Fibroblast of skin of left biceps (primary cell): ENCODE results near the gene LGR4.
A peak's percentile ranks its signal among the peaks of the same experiment; 100 is the strongest.

Experiments used
- DNase-seq, 2 experiments: peaks; one replicate each; pipeline ENCODE4 v3.0.0-alpha.2; 2013; ENCODE audit warnings: low read depth in 2 of 2

The LGR4 gene

GRCh38 chr11:27427183-27427980, 45.2 kb downstream of the LGR4 start:
- no peak for DNase-seq

DNA sequence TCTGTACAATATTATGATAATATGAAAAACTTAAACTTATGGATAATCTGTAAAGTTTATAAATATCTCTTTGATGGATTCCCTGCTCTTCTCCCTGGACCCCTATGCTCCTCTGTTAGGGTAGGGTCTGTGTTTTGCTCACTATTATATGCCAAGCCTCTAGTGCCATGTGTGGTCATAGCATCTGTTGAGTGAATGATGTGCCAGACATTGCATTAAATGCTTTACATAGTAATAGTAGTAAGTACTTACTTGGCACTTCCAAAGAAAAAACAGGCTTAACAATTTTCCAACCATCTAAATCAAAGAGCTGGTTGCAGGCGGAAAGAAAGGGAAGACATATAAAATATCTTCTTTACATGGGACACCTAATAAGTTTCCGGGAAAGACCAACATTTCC, 46.8 kb downstream of the LGR4 start:
- no peak for DNase-seq

- DNase-seq: peak; percentile 28 to 43
Observed at GRCh38 chr11:27423125-27423524, 49.5 kb downstream of the LGR4 start.

- no peak for DNase-seq
Observed at GRCh38 chr11:27421819-27422494, 50.6 kb downstream of the LGR4 start.

- DNase-seq: no peak
Observed at GRCh38 chr11:27420722-27421572, 51.6 kb downstream of the LGR4 start.

DNA sequence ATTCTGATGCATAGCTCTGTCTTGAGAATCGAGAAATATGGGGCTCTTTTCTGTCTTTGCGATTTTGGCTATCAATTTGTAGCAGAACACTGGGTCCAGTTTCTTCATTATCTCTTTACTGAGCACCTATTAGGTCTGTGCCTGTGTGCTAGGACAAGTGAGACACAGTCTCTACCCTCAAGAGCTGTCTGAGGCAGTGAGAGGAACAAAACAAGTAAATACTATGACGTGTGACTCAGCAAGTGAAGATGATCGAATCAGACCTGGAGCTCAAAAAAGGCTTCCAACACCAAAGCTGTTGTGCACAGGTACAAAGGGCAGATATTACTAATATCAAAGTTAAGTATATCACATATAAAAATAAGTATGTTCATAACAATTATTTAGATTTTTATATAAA, 52.4 kb downstream of the LGR4 start:
- DNase-seq: no peak

DNA sequence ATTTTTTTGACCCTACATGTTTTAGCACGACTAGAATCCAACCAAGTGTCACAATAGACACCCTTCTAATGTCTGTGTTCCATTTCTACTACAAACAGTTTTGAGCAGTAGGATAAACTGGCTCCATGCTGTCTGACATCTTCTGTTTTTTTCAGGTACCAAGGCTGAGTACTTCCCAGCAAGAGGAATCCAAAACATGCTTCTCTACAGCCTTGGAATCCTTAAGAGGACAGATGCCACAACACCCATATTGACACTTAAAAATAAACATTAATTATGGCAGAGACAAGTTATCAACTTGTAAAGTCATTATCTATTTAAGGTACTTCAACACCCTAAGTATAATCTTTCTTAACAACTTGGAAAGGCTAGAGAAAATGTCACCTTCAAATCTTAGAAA, 54.2 kb downstream of the LGR4 start:
- no peak for DNase-seq

DNA sequence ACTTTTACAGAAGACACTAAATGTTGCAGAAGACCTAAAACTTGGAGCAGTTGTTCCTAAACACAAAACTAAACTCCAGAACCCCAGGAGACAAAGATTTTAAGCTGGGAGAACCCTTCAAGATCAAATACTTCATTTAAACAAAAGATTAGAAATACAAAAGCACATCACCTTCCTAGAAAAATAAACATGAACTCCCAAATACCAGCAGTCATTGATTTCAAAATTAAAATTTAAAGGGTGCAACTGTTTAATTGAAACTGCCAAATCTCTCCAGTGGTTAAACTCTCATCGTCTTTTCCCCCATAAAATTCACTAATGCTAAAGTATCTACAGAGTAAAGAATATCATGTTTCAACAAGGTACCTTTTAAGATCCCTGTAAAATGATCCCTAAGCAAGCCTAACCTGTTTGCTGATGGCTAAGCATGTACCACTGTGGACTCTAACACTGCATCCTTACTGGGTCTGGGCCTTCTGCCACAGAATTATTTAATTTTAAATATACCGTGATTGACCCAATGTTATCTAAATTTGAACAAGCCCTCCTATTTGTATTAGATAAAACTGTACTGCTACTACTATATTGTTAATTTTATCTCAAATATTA, 55.9 kb downstream of the LGR4 start:
- DNase-seq: no peak

- no peak for DNase-seq
Observed at GRCh38 chr11:27414644-27415043, 57.9 kb downstream of the LGR4 start.

- DNase-seq: no peak
Observed at GRCh38 chr11:27413218-27413617, 59.4 kb downstream of the LGR4 start.

DNA sequence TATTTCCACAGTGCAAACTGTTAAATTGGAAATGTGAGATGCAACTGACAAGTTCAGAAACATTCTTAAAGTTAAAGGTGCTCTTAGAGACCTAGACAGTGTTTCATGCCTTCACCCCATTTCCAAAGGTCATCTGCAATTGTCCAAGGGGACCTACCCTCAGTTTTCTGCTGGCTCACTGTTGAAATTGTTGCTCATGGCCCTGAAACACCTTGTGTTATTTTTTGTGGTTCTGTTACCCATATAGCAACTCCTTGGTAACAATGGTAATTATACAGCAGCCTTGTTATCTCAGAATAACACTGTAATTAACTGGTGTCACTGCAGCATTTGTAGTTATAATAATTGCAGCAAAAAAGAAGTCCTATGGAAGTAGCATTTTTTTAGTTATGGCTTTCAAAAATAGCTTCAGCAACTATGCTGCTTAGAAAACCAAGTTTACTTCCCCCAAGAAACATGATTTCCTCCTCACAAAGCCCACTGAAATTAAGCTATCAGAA, 60.3 kb downstream of the LGR4 start:
- no peak for DNase-seq

DNA sequence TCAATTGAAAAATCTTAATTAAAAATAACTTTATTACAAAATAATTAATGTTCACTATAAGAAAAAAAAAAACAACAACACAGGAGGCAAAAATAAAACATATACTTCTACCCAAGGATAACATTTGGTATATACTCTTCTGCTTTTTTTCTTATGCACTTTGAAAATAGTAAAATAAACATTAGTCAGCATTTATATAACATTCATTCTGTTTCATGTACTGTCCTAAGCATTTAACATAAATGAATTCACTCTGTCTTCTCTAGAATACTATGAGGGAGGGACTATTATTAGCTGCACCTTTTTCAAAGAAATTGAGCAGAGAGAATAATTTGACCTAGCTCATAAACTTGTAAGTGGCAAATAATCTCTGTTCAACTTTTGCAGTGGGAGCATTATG, 61.3 kb downstream of the LGR4 start:
- no peak for DNase-seq

DNA sequence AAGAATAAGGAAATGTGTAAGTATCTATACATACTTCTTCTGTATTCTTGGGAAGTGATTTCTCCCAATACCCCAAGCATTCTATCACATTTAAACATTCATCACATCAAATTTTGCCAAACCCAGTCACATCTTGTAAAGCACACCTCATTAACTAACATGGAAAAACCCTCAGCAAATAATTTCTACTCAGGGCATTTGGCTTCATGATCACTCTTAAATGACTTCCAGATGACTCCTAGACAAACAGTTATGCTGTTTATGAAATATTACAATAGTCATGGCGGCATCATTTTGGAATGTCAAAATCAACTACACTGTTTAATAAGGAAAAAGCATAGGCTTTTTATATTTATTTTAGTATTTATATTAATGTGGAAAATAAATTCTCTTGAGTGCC, 62.3 kb downstream of the LGR4 start:
- peak in 1 of 2 experiments; percentile 18 for DNase-seq

GRCh38 chr11:27409742-27410141, 62.8 kb downstream of the LGR4 start:
- no peak for DNase-seq

GRCh38 chr11:27409049-27409448, 63.5 kb downstream of the LGR4 start:
- no peak for DNase-seq

DNA sequence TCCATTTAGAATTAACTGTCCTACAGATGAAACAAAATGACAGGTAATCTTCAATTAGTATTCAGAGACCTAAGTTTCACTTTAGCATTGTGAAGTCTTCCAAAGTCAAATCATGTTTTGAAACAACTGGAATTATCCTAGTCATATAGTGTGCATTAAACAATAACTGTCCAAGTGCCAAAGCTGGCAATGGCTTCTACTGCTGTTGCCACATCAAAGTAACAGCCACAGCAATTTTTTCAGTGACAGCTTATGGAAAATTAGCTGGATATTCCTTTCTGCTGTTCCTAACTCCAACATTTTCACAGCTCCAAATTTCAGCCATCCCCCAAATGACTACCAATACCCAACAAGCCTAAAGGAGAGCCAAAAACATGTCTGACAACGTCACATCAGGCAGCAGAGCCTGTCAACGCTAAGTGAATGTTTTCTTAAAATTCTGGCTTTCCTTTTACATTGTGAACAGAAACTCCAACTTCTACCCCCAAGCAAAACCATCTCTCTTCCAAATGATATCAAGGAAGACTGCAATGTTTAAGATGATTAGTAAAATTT, 64.3 kb downstream of the LGR4 start:
- DNase-seq: no peak

DNA sequence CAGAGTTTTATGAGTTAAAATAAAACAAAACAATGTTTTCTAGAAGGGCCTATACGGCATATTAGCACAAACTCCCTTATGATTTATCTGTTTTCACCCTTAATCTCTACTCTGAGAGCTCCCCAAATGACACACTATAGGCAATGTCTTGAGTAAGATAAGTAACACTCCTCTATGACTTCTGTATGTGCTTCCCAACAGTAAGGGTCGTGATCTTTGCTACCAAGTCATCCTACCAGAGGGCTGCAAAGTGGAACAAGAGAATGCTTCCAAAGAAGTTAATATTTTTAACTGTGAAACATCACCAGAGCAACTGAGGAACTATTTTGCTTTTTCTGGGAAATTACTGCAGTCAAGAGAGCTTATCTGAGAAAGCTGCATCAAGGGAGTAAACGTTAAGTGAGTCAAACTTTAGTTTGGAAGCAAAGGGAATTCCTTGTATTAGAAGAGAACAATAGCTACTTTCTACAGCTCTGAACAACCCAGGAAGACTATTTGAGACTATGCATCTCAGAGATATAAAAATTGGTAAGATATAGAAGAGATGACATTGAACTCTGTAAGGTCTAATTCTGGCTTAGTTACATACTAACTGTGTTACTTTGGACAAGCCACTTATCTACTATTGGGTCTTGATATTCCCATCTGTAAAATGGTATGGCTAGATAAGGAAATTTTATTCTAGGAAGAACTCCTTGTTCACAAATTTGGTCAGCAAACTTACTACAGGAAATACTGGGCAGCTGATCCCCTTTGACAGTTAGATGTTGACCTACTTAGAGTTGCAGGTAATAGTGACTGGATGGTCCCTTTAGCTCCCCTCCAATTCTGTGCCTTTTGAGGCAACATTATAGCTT, 65.9 kb downstream of the LGR4 start:
- DNase-seq: no peak

- no peak for DNase-seq
Observed at GRCh38 chr11:27405134-27405533, 67.5 kb downstream of the LGR4 start.

GRCh38 chr11:27404427-27404826, 68.2 kb downstream of the LGR4 start:
- DNase-seq: no peak

DNA sequence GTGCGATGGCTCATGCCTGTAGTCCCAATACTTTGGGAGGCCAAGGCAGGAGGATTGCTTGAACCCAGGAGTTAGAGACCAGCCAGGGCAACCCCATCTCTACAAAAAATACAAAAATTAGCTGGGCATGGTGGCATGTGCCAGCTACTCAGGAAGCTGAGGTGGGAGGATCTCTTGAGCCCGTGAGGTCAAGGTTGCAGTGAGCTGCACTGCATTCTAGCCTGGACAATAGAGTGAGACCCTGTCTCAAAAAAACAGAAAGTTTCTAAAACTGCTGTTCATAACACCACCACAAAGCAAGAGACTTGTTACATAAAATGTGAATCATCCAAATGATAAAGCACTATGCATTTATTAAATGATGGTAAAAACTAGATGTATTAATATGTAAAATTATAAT, 69.4 kb downstream of the LGR4 start:
- DNase-seq: no peak

DNA sequence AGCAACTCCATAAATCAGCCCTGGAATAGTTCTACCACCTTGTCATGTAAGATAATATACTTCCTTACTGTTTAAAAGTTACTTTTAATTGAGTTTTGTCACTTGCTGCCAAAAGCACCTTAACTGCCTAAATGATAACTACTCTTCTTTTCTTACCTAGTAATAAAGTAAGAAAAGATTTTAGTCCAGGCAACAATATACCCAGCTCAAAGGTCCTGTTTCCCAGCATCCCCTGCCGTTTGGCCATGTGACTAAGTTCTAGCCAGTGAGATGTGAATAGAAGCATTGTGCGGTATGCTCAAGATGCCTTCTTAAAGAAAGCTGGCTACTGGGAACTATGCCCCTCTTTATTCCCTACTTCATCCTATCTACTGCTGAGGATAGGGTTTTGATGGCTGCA, 70.1 kb downstream of the LGR4 start:
- DNase-seq: no peak
